OCI-LY7 (cell line): ENCODE measurements around the gene ICA1.

ENCODE experiments used
- EZH2phosphoT487 ChIP-seq: fragments of 200-600 bp; sonication (generic); IDR thresholded peaks from 2 replicates; pipeline ENCODE4 v1.6.1; 2018; ENCODE audit warnings: low read depth, borderline replicate concordance, mild to moderate bottlenecking, mixed run types, antibody characterized with exemption, low read length, moderate library complexity, mixed read lengths
- TF ChIP-seq, protein P1 (sequence below): fragments of 200-600 bp; sonication (generic); conservative IDR thresholded peaks from 2 replicates; pipeline ENCODE4 v1.5.1; 2014; ENCODE audit warnings: mild to moderate bottlenecking, antibody characterized with exemption, low read length, moderate library complexity, mixed read lengths

DNA sequence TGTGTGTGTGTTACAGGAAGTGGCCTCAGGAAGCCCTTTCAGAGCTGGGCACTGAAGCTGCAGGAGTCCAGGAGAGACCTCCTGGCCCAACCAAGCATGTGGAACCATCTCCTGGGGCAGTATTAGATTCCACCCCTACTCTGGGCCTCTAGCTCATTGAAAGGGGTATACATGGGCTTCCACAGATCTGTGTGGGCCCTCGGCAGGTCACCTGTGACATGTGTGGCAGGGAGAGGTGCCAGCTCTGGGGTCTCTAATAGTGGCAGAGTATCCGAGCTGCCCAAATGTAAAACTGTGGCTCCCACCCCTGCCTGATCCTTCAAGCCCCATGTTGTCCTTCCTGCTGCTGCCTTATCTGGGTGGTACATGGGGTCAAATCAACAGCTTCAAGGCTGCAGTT lies 149.3 kb downstream of the ICA1 start:
- TF ChIP-seq, protein P1, sequence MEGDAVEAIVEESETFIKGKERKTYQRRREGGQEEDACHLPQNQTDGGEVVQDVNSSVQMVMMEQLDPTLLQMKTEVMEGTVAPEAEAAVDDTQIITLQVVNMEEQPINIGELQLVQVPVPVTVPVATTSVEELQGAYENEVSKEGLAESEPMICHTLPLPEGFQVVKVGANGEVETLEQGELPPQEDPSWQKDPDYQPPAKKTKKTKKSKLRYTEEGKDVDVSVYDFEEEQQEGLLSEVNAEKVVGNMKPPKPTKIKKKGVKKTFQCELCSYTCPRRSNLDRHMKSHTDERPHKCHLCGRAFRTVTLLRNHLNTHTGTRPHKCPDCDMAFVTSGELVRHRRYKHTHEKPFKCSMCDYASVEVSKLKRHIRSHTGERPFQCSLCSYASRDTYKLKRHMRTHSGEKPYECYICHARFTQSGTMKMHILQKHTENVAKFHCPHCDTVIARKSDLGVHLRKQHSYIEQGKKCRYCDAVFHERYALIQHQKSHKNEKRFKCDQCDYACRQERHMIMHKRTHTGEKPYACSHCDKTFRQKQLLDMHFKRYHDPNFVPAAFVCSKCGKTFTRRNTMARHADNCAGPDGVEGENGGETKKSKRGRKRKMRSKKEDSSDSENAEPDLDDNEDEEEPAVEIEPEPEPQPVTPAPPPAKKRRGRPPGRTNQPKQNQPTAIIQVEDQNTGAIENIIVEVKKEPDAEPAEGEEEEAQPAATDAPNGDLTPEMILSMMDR: no peak
- no peak for TF ChIP-seq EZH2phosphoT487
